A204.1 (cell line): ENCODE data around the gene SLC38A9.
"Not testable (repeated sequence)": the region's sequence is repeated elsewhere in the genome, so short reads cannot be mapped to it uniquely, and the experiment has no call there.

Experiments
- FAIRE-seq: peaks from 2 replicates; lab custom pipeline; 2012; peaks lifted over from hg19 to GRCh38; lab: Jason Lieb, UNC

Gene SLC38A9

DNA sequence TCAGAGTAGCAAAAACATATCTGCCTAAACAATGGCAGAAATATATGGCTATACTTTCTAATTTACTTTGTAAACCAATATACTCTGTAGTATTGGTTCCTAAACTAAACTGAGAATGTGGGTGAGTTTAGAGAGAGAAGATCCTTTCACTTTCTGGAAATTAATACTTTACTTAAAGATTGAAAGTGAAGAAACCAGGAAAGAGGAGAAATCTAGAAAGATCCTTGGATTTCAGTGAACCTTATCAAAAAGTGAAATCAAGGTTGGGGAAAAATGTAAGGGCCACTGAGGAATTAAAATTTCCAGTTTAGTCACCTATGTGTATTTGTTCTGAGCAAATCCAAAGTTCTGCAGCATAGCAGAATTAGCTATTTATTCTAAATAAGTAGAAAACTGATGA is 5.9 kb downstream of the SLC38A9 start:
- FAIRE-seq: no peak

DNA sequence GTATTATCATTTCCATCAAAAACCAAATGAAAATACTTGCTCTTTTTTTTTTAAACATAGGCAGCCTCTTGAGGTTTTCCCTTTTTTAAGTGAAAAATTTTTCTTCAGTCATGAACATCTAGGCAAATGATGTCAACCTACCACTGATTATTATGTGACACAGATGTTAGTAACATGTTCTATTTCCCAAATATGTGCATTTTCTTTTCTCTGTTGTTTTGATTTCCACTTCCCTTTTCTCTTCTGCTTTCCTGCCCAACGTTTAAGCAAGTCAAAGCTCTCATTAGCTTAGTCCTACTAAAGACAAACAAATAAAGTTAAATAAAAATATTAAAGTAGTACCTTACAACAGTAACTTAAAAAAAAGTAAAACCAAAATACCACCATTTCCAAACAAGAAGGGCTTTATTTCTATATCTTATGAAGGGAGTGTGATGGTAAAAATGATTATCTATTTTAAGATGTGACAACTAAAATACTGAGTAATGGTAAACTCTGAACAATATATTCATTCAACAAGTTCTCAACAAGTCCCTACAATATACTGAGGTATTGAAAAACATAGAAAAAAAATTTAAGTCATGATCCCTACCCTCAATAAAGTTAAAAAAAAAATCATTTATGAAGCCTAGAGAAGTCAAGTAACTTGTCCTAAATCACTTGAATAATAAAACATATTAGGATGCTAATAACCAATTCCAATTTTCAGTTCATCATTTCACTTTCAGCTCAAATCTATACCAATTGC is 9.4 kb downstream of the SLC38A9 start:
- no peak for FAIRE-seq

- FAIRE-seq: no peak
Measured at GRCh38 chr5:55701462-55702103, 10.5 kb downstream of the SLC38A9 start.

- FAIRE-seq: no peak
Measured at GRCh38 chr5:55700745-55701144, 11.4 kb downstream of the SLC38A9 start.

GRCh38 chr5:55699041-55699688 is 13.0 kb downstream of the SLC38A9 start:
- FAIRE-seq: peak; percentile 16

GRCh38 chr5:55696704-55697103 is 15.4 kb downstream of the SLC38A9 start:
- FAIRE-seq: not testable (repeated sequence)

DNA sequence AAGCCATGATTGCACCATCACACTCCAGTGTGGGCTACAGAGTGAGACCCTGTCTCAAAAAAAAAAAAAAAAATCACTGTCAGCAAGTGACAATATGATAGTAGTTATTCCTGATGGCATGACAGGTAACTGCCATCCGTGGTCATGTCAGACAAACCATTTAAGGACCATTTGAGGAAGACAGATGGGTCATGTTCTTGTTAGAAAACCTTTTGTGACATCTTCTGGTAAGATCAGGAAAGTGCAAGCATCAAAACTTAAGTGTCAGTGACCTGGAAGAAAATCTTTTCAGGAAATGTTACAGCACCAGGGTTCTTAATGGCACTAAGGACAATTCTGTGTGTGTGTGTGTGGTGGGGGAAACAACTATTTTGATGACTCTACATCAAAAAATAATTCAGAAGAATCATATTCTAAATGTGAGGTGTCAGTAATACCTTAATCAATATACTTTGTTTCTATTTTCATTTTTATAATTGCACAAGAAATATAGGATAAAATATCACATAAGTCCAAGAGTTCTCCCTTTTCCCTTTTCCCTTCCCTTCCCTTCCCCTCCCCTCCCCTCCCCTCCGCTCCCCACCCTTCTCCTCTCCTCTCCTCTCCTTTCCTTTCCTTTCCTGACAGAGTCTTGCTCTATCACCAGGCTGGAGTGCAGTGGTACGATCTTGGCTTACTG is 17.8 kb downstream of the SLC38A9 start:
- FAIRE-seq: peak; percentile 92

DNA sequence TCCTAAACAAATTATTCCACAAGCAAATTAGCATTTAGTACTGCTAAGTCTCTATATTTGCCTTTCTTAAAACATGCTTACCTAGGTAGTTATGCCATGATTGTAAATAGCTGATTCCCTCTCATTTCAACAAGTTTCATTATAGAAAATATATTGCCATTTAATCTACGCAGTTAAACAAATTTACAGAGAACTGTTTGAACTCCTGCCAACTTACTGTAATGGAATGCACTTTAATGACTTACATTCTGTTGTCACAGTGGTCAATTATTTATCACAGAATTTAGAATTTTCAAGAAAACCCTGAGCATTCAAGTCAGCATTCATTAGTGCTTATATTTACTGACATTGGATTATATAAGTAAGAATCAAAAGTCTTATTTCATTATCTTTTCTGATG is 19.6 kb downstream of the SLC38A9 start:
- no peak for FAIRE-seq

- no peak for FAIRE-seq
Measured at GRCh38 chr5:55692106-55692417, 20.1 kb downstream of the SLC38A9 start.

- peak; percentile 99 for FAIRE-seq
Measured at GRCh38 chr5:55691265-55692105, 20.6 kb downstream of the SLC38A9 start.

DNA sequence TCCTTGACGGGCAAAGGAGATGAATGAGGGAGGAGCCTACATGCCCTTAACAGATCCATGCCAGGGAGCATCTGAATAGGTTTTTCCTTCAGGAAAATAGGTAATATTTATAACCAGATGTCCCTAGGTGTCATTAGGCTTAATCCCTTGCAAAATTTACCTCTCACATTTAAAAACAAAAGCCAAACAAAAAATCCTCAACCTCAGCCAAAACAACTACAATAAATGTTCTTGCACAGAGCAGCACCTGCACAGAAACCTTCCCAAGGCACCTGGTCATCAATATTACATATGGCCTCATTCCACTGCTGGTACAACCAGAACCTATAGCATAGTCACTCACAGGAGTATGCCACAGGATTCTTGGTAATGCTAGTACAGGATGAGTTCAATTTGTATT is 30.1 kb downstream of the SLC38A9 start:
- no peak for FAIRE-seq

- no peak for FAIRE-seq
Measured at GRCh38 chr5:55681301-55681700, 30.8 kb downstream of the SLC38A9 start.

DNA sequence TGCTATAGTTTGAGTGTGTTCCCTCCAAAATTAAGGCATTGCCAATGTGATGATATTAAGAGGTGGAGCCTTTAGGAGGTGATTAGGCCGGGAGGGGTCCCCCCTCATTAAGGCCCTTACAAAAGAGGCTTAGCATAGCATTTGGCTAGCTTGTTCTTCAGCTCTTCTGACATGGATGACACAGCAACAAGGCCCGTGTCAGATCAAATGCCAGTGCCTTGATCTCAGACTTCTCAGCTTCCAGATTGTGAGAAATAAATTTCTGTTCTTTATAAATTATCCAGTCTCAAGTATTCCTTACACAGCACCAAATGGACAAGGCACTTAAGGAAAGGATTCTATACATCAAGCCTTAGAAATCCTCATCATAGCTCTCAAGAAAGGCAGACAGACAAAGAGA is 31.8 kb downstream of the SLC38A9 start:
- no peak for FAIRE-seq

- peak; percentile 3 for FAIRE-seq
Measured at GRCh38 chr5:55679556-55679955, 32.6 kb downstream of the SLC38A9 start.

- peak; percentile 64 for FAIRE-seq
Measured at GRCh38 chr5:55675119-55675518, 37.0 kb downstream of the SLC38A9 start.

GRCh38 chr5:55674340-55674739 is 37.8 kb downstream of the SLC38A9 start:
- no peak for FAIRE-seq

- FAIRE-seq: no peak
Measured at GRCh38 chr5:55672477-55672911, 39.6 kb downstream of the SLC38A9 start.

DNA sequence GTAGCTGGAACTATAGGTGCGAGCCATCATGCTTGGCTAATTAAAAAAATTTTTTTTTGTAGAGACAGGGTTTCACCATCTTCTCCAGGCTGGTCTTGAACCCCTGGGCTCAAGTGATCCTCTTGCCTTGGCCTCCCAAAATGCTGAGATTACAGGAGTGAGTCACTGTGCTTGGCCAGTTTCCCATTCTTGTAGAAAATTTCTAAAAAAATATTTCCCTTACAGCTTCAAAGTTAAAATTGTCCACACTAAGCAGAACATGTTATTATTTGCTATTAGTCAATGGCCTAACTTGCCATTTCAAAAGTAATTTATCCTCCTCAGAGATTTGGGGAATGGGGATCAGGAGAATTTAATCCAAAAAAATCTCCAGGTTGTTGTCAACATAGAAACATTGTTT is 40.1 kb downstream of the SLC38A9 start:
- no peak for FAIRE-seq

- FAIRE-seq: no peak
Measured at GRCh38 chr5:55668356-55668755, 43.8 kb downstream of the SLC38A9 start.

DNA sequence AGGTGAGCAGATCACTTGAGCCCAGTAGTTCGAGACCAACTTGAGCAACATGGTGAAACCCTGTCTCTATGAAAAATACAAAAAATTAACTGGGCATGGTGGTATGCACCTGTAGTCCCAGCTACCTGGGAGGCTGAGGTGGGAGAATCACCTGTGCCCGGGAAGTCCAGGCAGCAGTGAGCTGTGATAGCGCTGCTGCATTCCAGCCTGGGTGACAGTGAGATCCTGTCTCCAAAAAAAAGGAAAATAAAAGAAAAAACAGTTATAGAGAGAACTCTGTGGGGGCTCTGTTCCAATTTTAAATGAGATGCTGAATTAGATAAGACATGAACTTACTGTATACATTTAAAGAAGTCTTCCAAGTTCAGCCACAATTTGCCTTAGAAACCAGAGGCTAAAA is 44.2 kb downstream of the SLC38A9 start:
- no peak for FAIRE-seq

DNA sequence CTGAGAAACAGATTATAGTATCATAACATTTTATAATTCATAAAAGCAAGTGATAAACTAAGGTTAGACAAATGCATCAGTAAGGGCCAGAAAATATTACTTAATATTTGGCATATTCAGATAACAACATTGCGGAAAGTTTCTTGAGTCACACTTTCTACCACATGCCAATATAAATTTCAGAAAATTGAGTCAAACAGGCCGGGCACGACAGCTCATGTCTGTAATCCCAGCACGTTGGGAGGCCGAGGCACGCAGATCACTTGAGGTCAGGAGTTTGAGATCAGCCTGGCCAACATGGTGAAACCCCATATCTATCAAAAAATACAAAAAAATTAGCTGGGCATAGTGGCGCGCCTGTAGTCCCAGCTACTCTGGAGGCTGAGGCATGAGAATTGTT is 47.1 kb downstream of the SLC38A9 start:
- no peak for FAIRE-seq

GRCh38 chr5:55657443-55657842 is 54.7 kb downstream of the SLC38A9 start:
- FAIRE-seq: peak; percentile 46
